Ishikawa (cell line): ENCODE results near the gene NAA35.

Experiments used
- CEBPB ChIP-seq: IDR thresholded peaks from 2 replicates; pipeline ENCODE4 v1.6.1; 2012
- CREB1 ChIP-seq: IDR thresholded peaks from 2 replicates; pipeline ENCODE4 v1.6.1; 2012; ENCODE audit warnings: low read depth
- EGR1 ChIP-seq: IDR thresholded peaks from 2 replicates; pipeline ENCODE4 v1.6.1; 2012
- EP300 ChIP-seq: IDR thresholded peaks from 2 replicates; pipeline ENCODE4 v1.6.1; 2012; ENCODE audit warnings: borderline replicate concordance
- FOXM1 ChIP-seq: IDR thresholded peaks from 2 replicates; pipeline ENCODE4 v1.6.1; 2012; ENCODE audit warnings: low read depth, borderline replicate concordance
- MAX ChIP-seq: IDR thresholded peaks from 2 replicates; pipeline ENCODE4 v1.6.1; 2012
- NFIC ChIP-seq: IDR thresholded peaks from 2 replicates; pipeline ENCODE4 v1.6.1; 2012
- RAD21 ChIP-seq: IDR thresholded peaks from 2 replicates; pipeline ENCODE4 v1.6.1; 2012; ENCODE audit warnings: low read depth
- TAF1 ChIP-seq: IDR thresholded peaks from 2 replicates; pipeline ENCODE4 v1.6.1; 2012; ENCODE audit warnings: low read depth, mild to moderate bottlenecking
- TCF12 ChIP-seq: IDR thresholded peaks from 2 replicates; pipeline ENCODE4 v1.6.1; 2012; ENCODE audit warnings: low read depth
- TEAD4 ChIP-seq: IDR thresholded peaks from 2 replicates; pipeline ENCODE4 v1.6.1; 2012
- YY1 ChIP-seq: IDR thresholded peaks from 2 replicates; pipeline ENCODE4 v1.6.1; 2012; ENCODE audit warnings: low read depth
- ZBTB7A ChIP-seq: IDR thresholded peaks from 2 replicates; pipeline ENCODE4 v1.6.1; 2012; ENCODE audit warnings: low read depth
- TF ChIP-seq, protein P1 (sequence below): IDR thresholded peaks from 2 replicates; pipeline ENCODE4 v1.6.1; 2012
- TF ChIP-seq, protein P2 (sequence below): IDR thresholded peaks from 2 replicates; pipeline ENCODE4 v1.6.1; 2012; ENCODE audit warnings: low read depth, mild to moderate bottlenecking

The NAA35 gene

GRCh38 chr9:85971731-85972130 is 30.8 kb downstream of the NAA35 start:
- TF ChIP-seq CREB1 (no peak), NFIC (no peak), EGR1 (no peak), TEAD4 (no peak), ZBTB7A (no peak), YY1 (no peak), FOXM1 (no peak), TCF12 (no peak), MAX (no peak), TAF1 (no peak)
- TF ChIP-seq, protein P1, sequence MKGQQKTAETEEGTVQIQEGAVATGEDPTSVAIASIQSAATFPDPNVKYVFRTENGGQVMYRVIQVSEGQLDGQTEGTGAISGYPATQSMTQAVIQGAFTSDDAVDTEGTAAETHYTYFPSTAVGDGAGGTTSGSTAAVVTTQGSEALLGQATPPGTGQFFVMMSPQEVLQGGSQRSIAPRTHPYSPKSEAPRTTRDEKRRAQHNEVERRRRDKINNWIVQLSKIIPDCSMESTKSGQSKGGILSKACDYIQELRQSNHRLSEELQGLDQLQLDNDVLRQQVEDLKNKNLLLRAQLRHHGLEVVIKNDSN = no peak

GRCh38 chr9:85973238-85973637 is 32.3 kb downstream of the NAA35 start:
- no peak for TF ChIP-seq FOXM1
- no peak for TF ChIP-seq TAF1
- no peak for TF ChIP-seq TEAD4
- no peak for TF ChIP-seq ZBTB7A
- TF ChIP-seq, protein P2, sequence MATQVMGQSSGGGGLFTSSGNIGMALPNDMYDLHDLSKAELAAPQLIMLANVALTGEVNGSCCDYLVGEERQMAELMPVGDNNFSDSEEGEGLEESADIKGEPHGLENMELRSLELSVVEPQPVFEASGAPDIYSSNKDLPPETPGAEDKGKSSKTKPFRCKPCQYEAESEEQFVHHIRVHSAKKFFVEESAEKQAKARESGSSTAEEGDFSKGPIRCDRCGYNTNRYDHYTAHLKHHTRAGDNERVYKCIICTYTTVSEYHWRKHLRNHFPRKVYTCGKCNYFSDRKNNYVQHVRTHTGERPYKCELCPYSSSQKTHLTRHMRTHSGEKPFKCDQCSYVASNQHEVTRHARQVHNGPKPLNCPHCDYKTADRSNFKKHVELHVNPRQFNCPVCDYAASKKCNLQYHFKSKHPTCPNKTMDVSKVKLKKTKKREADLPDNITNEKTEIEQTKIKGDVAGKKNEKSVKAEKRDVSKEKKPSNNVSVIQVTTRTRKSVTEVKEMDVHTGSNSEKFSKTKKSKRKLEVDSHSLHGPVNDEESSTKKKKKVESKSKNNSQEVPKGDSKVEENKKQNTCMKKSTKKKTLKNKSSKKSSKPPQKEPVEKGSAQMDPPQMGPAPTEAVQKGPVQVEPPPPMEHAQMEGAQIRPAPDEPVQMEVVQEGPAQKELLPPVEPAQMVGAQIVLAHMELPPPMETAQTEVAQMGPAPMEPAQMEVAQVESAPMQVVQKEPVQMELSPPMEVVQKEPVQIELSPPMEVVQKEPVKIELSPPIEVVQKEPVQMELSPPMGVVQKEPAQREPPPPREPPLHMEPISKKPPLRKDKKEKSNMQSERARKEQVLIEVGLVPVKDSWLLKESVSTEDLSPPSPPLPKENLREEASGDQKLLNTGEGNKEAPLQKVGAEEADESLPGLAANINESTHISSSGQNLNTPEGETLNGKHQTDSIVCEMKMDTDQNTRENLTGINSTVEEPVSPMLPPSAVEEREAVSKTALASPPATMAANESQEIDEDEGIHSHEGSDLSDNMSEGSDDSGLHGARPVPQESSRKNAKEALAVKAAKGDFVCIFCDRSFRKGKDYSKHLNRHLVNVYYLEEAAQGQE = no peak
- TF ChIP-seq YY1 = no peak
- TF ChIP-seq, protein P1 = no peak
- TF ChIP-seq CREB1 = no peak
- no peak for TF ChIP-seq EP300
- no peak for TF ChIP-seq RAD21
- TF ChIP-seq CEBPB = no peak
- TF ChIP-seq TCF12 = no peak
- no peak for TF ChIP-seq NFIC
- TF ChIP-seq EGR1 = no peak
- no peak for TF ChIP-seq MAX

DNA sequence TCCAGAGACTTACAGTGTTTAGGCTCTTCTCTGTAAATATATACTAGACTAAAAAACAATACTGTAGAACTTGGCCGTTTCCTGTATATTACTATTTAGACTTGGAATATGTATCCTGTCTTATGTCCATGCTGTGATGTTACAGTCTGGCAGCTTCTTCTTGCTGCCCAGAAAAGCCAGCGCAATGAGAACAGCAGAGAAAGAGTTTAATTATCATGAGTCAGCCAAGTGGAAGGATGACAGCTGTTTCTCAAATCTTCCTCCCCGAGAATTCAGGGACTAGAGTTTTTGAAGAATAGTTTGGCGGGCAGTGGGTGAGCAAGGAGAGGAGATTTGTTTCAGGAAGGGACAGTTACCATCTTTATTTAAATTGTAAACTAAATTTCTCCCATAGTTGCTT is 37.5 kb downstream of the NAA35 start:
- no peak for TF ChIP-seq RAD21
- TF ChIP-seq, protein P1 = no peak
- no peak for TF ChIP-seq CREB1

DNA sequence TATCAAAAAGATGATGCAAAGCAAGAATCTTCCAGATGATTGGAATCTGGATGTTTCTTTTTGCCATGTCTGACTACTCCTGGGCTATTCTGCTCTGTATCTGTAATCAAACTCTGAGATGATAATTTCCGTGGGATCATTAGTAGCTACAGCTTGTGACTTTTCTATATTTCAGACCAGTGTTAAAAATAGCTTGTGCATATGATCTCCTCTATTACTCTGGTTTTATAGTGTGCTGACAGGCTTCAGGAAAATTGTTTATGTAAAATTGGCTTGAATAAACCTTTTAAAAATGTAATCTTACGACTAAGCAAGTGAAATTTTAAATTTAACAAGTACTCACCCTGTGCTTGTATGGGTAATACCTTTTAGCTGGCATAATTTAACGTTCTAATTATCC is 40.4 kb downstream of the NAA35 start:
- TF ChIP-seq YY1 (no peak), TEAD4 (no peak), RAD21 (no peak), CREB1 (no peak), TCF12 (no peak), TAF1 (no peak)
- TF ChIP-seq, protein P2 = no peak

GRCh38 chr9:85984457-85984856 is 43.5 kb downstream of the NAA35 start:
- TF ChIP-seq RAD21 (no peak), CEBPB (no peak), YY1 (no peak), CREB1 (no peak), EP300 (no peak), TCF12 (no peak), NFIC (no peak), EGR1 (no peak), TAF1 (no peak), MAX (no peak), FOXM1 (no peak), ZBTB7A (no peak), TEAD4 (no peak)
- TF ChIP-seq, protein P1 = no peak
- TF ChIP-seq, protein P2 = no peak
